ENCODE data around the gene PIP5KL1.
A peak's percentile ranks its signal among the peaks of the same experiment; 100 is the strongest.

Gene PIP5KL1

DNA sequence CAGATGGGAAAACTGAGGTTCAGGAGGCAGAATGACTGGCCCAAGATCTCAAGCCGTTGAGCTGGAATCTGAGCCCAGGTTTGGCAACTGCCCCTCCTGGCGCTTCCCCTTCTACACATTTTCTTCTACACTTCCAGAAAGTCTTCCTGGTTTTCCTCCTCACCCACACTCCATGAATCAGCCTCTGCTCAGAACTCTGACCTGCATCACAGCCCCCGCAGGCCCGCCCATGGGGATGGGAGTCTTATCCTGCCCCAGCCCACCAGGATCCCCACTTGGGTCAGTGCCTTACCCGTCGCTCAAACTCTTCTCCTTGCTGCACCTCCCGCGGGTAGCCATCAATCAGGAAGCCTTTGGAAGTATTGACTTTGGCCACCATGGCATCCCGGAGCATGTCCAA, 59.0 kb downstream of the PIP5KL1 start:
- peak in 1 of 3 donors; percentile 30 for DNase-seq

DNA sequence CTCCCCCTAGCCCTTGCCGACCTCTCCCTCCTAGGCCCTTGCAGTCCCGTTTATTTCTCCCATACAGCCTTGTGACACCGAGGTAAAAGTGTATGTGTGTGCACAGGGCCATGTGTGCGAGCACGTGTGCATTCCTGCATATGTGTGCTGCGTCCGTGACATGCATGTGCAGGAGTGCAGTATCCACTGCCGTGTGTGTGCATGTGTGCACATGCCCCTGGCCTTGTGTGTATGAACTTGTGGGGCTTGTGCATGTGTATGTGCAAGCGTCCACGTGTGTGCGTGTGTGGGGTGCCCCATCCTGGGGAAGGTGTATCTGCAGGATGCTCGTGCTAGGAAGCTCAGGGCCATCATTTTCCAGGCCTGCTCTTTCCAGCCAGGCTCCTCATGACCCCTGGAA, 59.7 kb downstream of the PIP5KL1 start:
- DNase-seq, result no peak

Measured in suppressor macrophage treated with lipopolysaccharide for 1 hour (primary cell).